Keratinocyte (primary cell): ENCODE measurements around the gene DHRS12. TPM values are rescaled to one million over a fixed set of nuclear protein-coding genes. Genes with fewer than 3 reads are reported as not detected.

Experiments
- DNase-seq: peaks from one replicate; pipeline ENCODE4 v3.0.0-alpha.2; 2011; ENCODE audit warnings: low read depth, missing footprints, low spot score
- FAIRE-seq: peaks from 2 replicates; lab custom pipeline; 2011; peaks lifted over from hg19 to GRCh38; lab: Jason Lieb, UNC
- H2AFZ ChIP-seq: 2 replicates; pipeline ENCODE4 v1.6.0; 2012; ENCODE audit warnings: low read length, control low read depth, inconsistent platforms; ENCODE audit not compliant: control insufficient read depth
- H3K27ac ChIP-seq: 2 replicates; pipeline ENCODE4 v1.5.1; 2011; ENCODE audit warnings: low read length; ENCODE audit not compliant: control insufficient read depth, insufficient read depth
- H3K27me3 ChIP-seq: 3 replicates; pipeline ENCODE4 v1.6.0; 2011; ENCODE audit warnings: low read length; ENCODE audit not compliant: control insufficient read depth, insufficient read depth; ENCODE audit errors: extremely low read depth
- H3K36me3 ChIP-seq, 2 experiments: 2 replicates in 1 of 2; 3 replicates in 1 of 2; pipeline ENCODE4 v1.5.1; 2011; ENCODE audit warnings: low read length in 2 of 2, mild to moderate bottlenecking in 1 of 2; ENCODE audit not compliant: control insufficient read depth in 2 of 2, insufficient read depth in 2 of 2; ENCODE audit errors: extremely low read depth in 1 of 2
- H3K4me1 ChIP-seq: 3 replicates; pipeline ENCODE4 v1.5.1; 2011; ENCODE audit warnings: low read length; ENCODE audit not compliant: control insufficient read depth, insufficient read depth; ENCODE audit errors: extremely low read depth
- H3K4me2 ChIP-seq: 3 replicates; pipeline ENCODE4 v1.6.0; 2011; ENCODE audit warnings: low read depth, low read length; ENCODE audit not compliant: control insufficient read depth, insufficient read depth; ENCODE audit errors: extremely low read depth
- H3K4me3 ChIP-seq, 3 experiments: fragments of 200-600 bp in 1 of 3; sonication (generic) in 1 of 3; 2 replicates in 2 of 3; 3 replicates in 1 of 3; pipeline ENCODE4 v1.5.1; 2011 to 2016; ENCODE audit warnings: low read length in 3 of 3, mild to moderate bottlenecking in 3 of 3, control low read depth in 2 of 3, inconsistent platforms in 1 of 3, low read depth in 1 of 3, mixed read lengths in 1 of 3, mixed run types in 1 of 3, moderate library complexity in 1 of 3; ENCODE audit not compliant: control insufficient read depth in 2 of 3, insufficient read depth in 2 of 3; ENCODE audit errors: extremely low read depth in 1 of 3
- H3K79me2 ChIP-seq: 2 replicates; pipeline ENCODE4 v1.6.0; 2012; ENCODE audit warnings: low read length; ENCODE audit not compliant: control insufficient read depth, insufficient read depth
- H3K9ac ChIP-seq: 3 replicates; pipeline ENCODE4 v1.6.0; 2011; ENCODE audit warnings: low read length; ENCODE audit not compliant: control insufficient read depth, insufficient read depth; ENCODE audit errors: extremely low read depth
- H3K9me1 ChIP-seq: 3 replicates; pipeline ENCODE4 v1.6.0; 2011; ENCODE audit warnings: low read length; ENCODE audit not compliant: control insufficient read depth, insufficient read depth; ENCODE audit errors: extremely low read depth
- H3K9me3 ChIP-seq: 2 replicates; pipeline ENCODE4 v1.5.1; 2012; ENCODE audit warnings: low read depth, low read length; ENCODE audit not compliant: control insufficient read depth
- H4K20me1 ChIP-seq: 3 replicates; pipeline ENCODE4 v1.6.0; 2011; ENCODE audit warnings: low read length; ENCODE audit not compliant: control insufficient read depth, insufficient read depth; ENCODE audit errors: extremely low read depth
- CTCF ChIP-seq, 3 experiments: IDR thresholded peaks in 1 of 3; conservative IDR thresholded peaks in 1 of 3; optimal IDR thresholded peaks in 1 of 3; 2 replicates in 2 of 3; 3 replicates in 1 of 3; pipeline versions ENCODE3 to v1.5.1; 2011; ENCODE audit warnings: low read length in 3 of 3, mild to moderate bottlenecking in 3 of 3, moderate library complexity in 2 of 3, control low read depth in 1 of 3, inconsistent platforms in 1 of 3; ENCODE audit not compliant: insufficient read depth in 2 of 3; ENCODE audit errors: extremely low read depth in 1 of 3
- EZH2 ChIP-seq: IDR thresholded peaks from one replicate; pipeline ENCODE4 v1.6.1; 2012; ENCODE audit warnings: inconsistent platforms, mild to moderate bottlenecking, low read length, moderate library complexity
- dilution Hi-C: fragments of 300-500 bp; cut with MboI; formaldehyde crosslinking; loops from one replicate; pipeline ENCODE4 v1.7.0; 2020; ENCODE audit warnings: low sequenced_read_pairs; ENCODE audit not compliant: extremely low pct_ligation_motif_present
- polyA plus RNA-seq, 5 experiments: library from polyadenylated mRNA; depleted of rRNA in 3 of 5; stranded (reverse) in 3 of 5; stranded (forward) in 1 of 5; unstranded in 1 of 5; fragments of >200 nt; gene quantifications; 1 replicate in 1 of 5; 2 replicates in 3 of 5; 3 replicates in 1 of 5; pipeline versions ENCODE4 v1.2.1 to v1.2.3, GENCODE V29; 2011 to 2012; ENCODE audit warnings: missing spikeins in 2 of 5, low read depth in 1 of 5, low replicate concordance in 1 of 5

The DHRS12 gene
- polyA plus RNA-seq, 1 donor (not counting 4 experiments of a cell fraction or from before 2014, with no cell fraction given), result 6.1 TPM

- Histone ChIP-seq H3K4me2 (no peak overlapping the region), H3K9ac (no peak overlapping the region), H4K20me1 (no peaks in the 10 kb centered on the region), H3K27me3 (no peaks in the 10 kb centered on the region), H3K4me1 (no peaks in the 10 kb centered on the region), H3K4me3 (no peak overlapping the region), H2AFZ (no peak overlapping the region), H3K36me3 (no peaks in the 10 kb centered on the region), H3K79me2 (no peaks in the 10 kb centered on the region), H3K27ac (no peak overlapping the region), H3K9me1 (no peaks in the 10 kb centered on the region), H3K9me3 (no peaks in the 10 kb centered on the region)
- DNase-seq, result no peak
- dilution Hi-C loops, result no loop called here
- TF ChIP-seq CTCF (optimal IDR thresholded peaks at IDR 0.05 in 1 of 3, IDR thresholded peaks at IDR 0.05 in 1 of 3, conservative IDR thresholded peaks at IDR 0.05 in 1 of 3; ENCODE audit: extremely low read depth in 1 of 3, insufficient read depth in 2 of 3, low read length in 3 of 3) (no peak), EZH2 (no peak)
- no peak for FAIRE-seq
Measured at GRCh38 chr13:51784097-51784496, 19.9 kb downstream of the DHRS12 start.

GRCh38 chr13:51783428-51784094, 20.4 kb downstream of the DHRS12 start:
- no peak for TF ChIP-seq CTCF (optimal IDR thresholded peaks at IDR 0.05 in 1 of 3, IDR thresholded peaks at IDR 0.05 in 1 of 3, conservative IDR thresholded peaks at IDR 0.05 in 1 of 3; ENCODE audit: extremely low read depth in 1 of 3, insufficient read depth in 2 of 3, low read length in 3 of 3)
- no peak for TF ChIP-seq EZH2
- Histone ChIP-seq H3K4me3 (no peak overlapping the region), H3K4me2 (no peak overlapping the region), H3K9me3 (no peaks in the 10 kb centered on the region), H3K4me1 (no peaks in the 10 kb centered on the region), H2AFZ (no peak overlapping the region), H3K36me3 (no peaks in the 10 kb centered on the region), H3K79me2 (no peaks in the 10 kb centered on the region), H3K9ac (no peak overlapping the region), H4K20me1 (no peaks in the 10 kb centered on the region), H3K27me3 (no peaks in the 10 kb centered on the region), H3K27ac (no peak overlapping the region), H3K9me1 (no peaks in the 10 kb centered on the region)
- DNase-seq (no peak), FAIRE-seq (no peak)
- dilution Hi-C loops, result no loop called here
